22Rv1 (cell line): ENCODE data around the gene NOX5.

Experiments used
- ZFX ChIP-seq: fragments of 450-650 bp; IDR thresholded peaks from 2 replicates; pipeline ENCODE4 v1.6.1; 2017; ENCODE audit warnings: antibody characterized with exemption, borderline replicate concordance
- TF ChIP-seq, protein P1 (sequence below): fragments of 450-650 bp; IDR thresholded peaks from 2 replicates; pipeline ENCODE4 v1.5.1; 2017; ENCODE audit warnings: mild to moderate bottlenecking

DNA sequence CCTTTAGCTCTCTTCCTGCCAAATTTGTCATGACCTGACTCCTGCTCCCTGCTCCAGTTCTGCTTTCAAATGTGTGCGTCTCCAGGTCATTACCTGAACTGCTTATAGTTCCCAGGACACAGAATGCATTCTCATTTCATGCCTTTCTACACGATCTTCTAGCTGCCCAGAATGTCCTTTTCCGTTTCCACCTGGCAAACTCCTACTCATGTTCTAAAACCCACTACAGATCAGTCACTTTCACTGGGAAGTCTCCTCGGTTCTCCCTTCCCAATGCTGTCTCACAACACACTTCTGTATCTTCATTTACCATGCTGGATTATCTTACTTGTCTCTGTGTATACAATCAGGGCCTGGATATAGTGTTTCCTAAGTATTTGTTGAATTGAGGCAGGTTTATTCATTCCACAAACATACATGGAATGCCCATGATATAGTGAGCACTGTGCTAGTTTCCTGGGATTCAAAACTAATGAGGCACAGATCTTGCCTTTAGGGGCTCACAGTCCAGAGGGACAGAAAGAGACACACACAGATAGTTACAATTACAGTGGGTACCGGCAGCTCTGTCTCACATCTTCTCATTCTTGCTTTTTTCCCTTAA lies 1.6 kb upstream of the NOX5 start:
- TF ChIP-seq, protein P1, sequence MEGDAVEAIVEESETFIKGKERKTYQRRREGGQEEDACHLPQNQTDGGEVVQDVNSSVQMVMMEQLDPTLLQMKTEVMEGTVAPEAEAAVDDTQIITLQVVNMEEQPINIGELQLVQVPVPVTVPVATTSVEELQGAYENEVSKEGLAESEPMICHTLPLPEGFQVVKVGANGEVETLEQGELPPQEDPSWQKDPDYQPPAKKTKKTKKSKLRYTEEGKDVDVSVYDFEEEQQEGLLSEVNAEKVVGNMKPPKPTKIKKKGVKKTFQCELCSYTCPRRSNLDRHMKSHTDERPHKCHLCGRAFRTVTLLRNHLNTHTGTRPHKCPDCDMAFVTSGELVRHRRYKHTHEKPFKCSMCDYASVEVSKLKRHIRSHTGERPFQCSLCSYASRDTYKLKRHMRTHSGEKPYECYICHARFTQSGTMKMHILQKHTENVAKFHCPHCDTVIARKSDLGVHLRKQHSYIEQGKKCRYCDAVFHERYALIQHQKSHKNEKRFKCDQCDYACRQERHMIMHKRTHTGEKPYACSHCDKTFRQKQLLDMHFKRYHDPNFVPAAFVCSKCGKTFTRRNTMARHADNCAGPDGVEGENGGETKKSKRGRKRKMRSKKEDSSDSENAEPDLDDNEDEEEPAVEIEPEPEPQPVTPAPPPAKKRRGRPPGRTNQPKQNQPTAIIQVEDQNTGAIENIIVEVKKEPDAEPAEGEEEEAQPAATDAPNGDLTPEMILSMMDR, result no peak
- no peak for TF ChIP-seq ZFX
